Activated B cell treated with CpG ODN at 0.5 μM for 24 hours (primary cell): ENCODE measurements around the gene HSPA13. TPM values are rescaled to one million over a fixed set of nuclear protein-coding genes. Genes with fewer than 3 reads are reported as not detected.

Experiments
- ATAC-seq: fragments of 200-7000 bp; cut with Tn5 transposase; one replicate; pipeline ENCODE4 v1.10.0; 2021; ENCODE audit warnings: low read depth, mild to moderate bottlenecking, moderate library complexity
- CTCF ChIA-PET: fragments of 350-600 bp; sonication (Branson Sonifier 250); formaldehyde crosslinking; loops from one replicate; lab custom pipeline; 2021; ENCODE audit warnings: antibody characterized with exemption; lab: Charles Lee
- POLR2A ChIA-PET: fragments of 350-600 bp; sonication (Branson Sonifier 250); formaldehyde crosslinking; loops from one replicate; lab custom pipeline; 2021; ENCODE audit warnings: antibody characterized with exemption; lab: Charles Lee
- DNase-seq: peaks from one replicate; pipeline ENCODE4 v3.0.0; 2022
- H3K27ac Mint-ChIP-seq: one replicate; pipeline ENCODE4 v1.8.0; 2020; ENCODE audit warnings: mixed read lengths
- H3K27me3 Mint-ChIP-seq: one replicate; pipeline ENCODE4 v1.8.0; 2021; ENCODE audit warnings: mixed read lengths
- H3K36me3 Mint-ChIP-seq: one replicate; pipeline ENCODE4 v1.8.0; 2021; ENCODE audit warnings: low read depth, mixed read lengths
- H3K4me1 Mint-ChIP-seq: one replicate; pipeline ENCODE4 v1.8.0; 2021; ENCODE audit warnings: mixed read lengths
- H3K4me3 Mint-ChIP-seq: one replicate; pipeline ENCODE4 v1.8.0; 2020; ENCODE audit warnings: mild to moderate bottlenecking, mixed read lengths
- H3K9me3 Mint-ChIP-seq: one replicate; pipeline ENCODE4 v1.8.0; 2020; ENCODE audit warnings: mixed read lengths
- CTCF ChIP-seq: fragments of 200-600 bp; IDR thresholded peaks from one replicate; pipeline ENCODE4 v1.8.0; 2022; ENCODE audit warnings: antibody characterized with exemption, mild to moderate bottlenecking
- intact Hi-C: fragments of 100-400 bp; cut with micrococcal nuclease; formaldehyde crosslinking; loops from one replicate; pipeline ENCODE4 v1.15.1; 2024
- total RNA-seq: library from RNA; stranded (reverse); gene quantifications from 2 replicates; pipeline ENCODE4 v1.2.3, GENCODE V29; 2022

The HSPA13 gene
- total RNA-seq, 1 donor from 2014 or later: 17.8 TPM

- Mint-ChIP-seq H3K27ac (no peak overlapping the region), H3K27me3 (peaks cover 25% of the 10 kb centered on the region), H3K9me3 (peaks cover 8% of the 10 kb centered on the region), H3K4me1 (no peaks in the 10 kb centered on the region), H3K4me3 (no peak overlapping the region), H3K36me3 (no peaks in the 10 kb centered on the region)
- ChIA-PET POLR2A (no interaction called here), CTCF (no interaction called here)
- intact Hi-C loops: no loop called here
- DNase-seq (no peak), ATAC-seq (no peak)
- TF ChIP-seq CTCF: no peak
Measured at GRCh38 chr21:14325595-14325994, 57.4 kb downstream of the HSPA13 start.

Other genes starting within 250 kb of the HSPA13 start
- gene LIPI, start 172.2 kb downstream of the HSPA13 start, total RNA-seq: not detected in 2 replicates
- gene RBM11, start 167.0 kb downstream of the HSPA13 start, total RNA-seq: 1.6 TPM in 2 replicates
- 48.7 and 49.7 TPM in 2 replicates for gene SAMSN1, start 163.2 kb upstream of the HSPA13 start, total RNA-seq